HL-60/S4 treated with retinoic acid at 250 ng/mL for 4 days and 3 days (cell line): ENCODE results near the gene LBX2.
"Not testable (repeated sequence)": the region's sequence is repeated elsewhere in the genome, so short reads cannot be mapped to it uniquely, and the experiment has no call there.

Experiments used
- in situ Hi-C: fragments of 300-500 bp; cut with MboI; formaldehyde crosslinking; loops from 2 replicates; pipeline ENCODE4 v1.7.0; 2022; ENCODE audit warnings: low sequenced_read_pairs

Gene LBX2

DNA sequence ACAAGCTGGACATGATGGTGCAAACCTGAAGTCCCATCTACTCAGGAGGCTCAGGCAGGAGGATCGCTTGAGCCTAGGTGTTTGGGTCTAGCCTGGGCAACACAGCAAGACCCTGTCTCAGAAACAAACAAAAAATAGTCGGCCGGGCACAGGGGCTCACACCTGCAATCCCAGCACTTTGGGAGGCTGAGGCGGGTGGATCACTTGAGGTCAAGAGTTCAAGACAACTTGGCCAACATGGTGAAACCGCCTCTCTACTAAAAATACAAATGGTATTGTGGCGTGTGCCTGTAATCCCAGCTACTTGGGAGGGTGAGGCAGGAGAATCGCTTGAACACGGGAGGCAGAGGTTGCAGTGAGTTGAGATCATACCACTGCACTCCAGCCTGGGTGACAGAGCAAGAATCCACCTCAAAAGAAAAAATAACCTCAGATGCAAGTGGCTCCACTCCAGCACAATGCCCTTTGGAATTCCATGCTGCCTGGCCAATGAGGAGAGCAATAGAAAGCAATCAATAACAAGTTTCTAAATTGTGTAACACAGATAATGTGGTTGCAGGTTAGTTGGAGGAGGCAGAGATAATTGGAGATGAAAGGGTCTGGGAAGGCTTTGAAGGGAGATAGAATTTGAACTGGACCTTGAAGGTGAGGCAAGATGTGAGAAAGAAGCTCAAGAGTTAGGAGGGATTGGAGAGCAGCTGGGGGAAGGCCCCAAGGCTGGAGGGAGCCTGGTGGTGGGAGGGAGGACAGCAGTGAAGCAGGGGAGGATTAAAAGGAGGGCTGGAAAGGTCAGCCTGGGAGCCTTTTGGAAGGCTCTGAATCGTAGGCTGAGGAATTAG, 10.5 kb downstream of the LBX2 start:
- in situ Hi-C loops: loop anchor here (10.0 kb wide), 1 partner anchor 96 kb away; no protein-coding TSS in a partner anchor

DNA sequence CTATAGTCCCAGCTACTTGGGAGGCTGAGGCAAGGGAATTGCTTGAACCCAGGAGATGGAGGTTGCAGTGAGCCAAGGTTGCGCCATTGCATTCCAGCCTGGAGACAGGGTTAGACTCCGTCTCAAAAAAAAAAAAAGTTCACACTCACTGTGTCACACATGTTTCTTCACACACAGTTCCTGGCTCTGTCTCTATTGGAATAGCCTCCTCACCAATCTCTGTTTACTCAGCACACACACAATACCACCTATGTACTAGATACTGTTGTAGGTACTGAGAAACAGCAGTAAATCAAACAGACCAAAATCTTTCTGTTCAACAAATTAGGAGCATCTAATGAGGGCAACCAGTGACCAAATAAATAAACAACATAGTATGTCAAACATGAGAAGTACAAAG, 13.3 kb downstream of the LBX2 start:
- in situ Hi-C loops: loop anchor here (10.0 kb wide), 1 partner anchor 99 kb away; no protein-coding TSS in a partner anchor

GRCh38 chr2:74483675-74484164, 15.7 kb downstream of the LBX2 start:
- in situ Hi-C loops: loop anchor here (10.0 kb wide), 1 partner anchor 101 kb away; no protein-coding TSS in a partner anchor

DNA sequence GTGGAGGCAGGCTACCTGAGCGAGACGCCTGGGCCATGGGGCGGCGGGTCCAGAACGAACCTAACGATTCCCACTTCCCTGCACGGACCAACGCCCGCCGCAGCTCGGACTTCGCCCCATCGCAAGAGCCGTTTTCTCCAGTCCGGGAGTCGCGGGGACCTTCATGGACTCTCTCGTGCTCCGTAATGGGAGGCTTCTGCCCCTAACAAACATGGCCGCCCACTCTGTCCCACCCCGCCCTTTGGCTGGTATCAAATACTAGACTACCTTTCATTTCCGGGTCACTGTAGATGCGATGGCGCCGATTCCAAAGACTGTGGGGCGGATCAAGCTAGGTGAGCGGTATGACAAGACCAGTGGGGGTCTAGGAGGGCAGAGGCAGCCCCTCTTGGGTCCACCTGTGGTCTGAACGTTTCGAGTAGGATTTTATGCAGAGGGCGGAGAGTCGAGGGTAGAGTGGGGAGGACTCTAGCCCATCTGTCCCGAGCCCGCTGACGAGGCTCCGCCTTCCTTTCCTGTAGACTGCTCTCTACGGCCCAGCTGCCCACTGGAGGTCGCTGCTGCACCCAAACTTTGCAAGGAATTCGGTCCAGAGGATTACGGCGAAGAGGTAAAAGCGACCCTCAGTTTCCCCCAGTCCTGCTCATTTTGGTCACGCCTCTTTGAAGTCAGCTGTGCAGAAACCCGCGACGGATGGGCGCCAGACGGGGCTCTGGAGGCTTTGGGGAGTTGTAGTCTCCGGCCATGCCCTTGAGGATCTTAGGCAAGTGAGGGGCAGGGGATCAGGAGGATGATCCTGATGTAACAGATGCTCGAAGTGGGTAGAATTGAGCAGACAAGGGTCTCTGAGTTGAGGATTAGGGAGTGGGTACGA, 16.4 kb downstream of the LBX2 start, which contains the start of the genes CCDC142 and TTC31:
TSS of gene CCDC142 (minus strand) at position 198 of the 874 bp plus-strand sequence. CDS start at position 37, 161 bp downstream.
TSS of gene TTC31 (plus strand) at position 281 of the 874 bp plus-strand sequence. CDS start at position 296, 15 bp downstream.
- in situ Hi-C loops: loop anchor here (10.0 kb wide), 1 partner anchor 102 kb away; no protein-coding TSS in a partner anchor

DNA sequence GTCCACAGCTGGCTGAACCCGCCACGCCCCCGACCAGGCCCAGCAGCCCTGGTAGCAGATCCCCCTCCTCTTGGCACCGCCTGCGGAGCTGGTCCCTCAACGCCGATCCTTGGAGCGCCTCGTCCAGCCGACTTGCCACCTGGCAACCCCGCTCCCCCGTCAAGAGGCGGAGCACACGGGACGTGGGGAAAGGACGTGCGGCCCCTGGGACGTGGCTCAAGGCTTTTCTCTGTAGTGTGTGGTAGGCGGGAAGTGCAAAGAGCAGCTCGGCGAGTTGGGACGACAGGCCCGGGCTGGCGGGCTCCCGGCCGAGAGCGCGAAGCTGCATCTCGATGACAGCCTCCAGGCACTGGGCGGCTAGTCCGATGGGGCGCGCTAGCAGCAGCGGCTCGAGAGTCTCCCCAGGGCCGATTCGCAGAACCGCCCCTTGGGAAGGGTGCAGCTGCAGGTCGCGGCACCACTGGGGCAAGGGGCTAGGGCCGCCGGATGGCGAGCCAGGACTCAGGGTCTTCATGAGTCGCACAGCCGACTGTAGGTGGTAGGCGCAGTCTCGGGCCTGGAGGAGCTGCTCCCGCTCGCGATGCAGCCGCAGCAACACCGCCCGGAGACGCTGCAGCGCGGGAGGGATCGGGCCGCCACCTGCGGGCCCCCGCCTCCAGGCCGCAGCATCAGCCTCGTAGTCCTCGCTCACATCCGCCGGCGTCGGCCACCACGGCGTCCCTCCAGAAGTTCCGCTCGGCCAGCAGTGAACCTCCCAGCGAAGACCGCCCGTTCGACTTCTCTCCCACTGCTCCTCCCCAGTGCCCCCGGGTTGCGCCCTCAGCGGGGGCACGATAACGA, 17.2 kb downstream of the LBX2 start:
- in situ Hi-C loops: loop anchor here (10.0 kb wide), 1 partner anchor 103 kb away; no protein-coding TSS in a partner anchor

DNA sequence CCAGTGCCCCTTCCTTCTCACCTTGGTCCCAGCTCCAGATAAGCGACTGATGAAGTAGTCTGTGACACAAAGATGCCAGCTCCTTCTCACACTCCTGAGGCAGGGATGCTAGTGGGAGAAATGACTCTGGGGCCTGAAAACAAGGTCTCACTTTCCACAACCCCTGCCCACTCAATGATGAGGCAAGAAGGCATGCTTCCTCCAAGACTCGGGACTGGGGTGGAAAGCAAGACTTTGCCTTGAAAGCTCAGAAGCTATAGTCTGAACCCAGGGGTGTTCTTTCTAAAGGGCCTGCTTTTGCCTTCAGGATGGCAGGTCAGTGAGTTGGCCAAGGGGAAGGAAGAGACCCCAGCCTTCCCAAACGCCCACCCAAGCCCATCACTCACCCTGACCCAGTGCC, 18.0 kb downstream of the LBX2 start:
- in situ Hi-C loops: loop anchor here (10.0 kb wide), 1 partner anchor 103 kb away; no protein-coding TSS in a partner anchor

- in situ Hi-C loops: no loop called here
Measured at GRCh38 chr2:74474899-74475298, 24.5 kb downstream of the LBX2 start.

DNA sequence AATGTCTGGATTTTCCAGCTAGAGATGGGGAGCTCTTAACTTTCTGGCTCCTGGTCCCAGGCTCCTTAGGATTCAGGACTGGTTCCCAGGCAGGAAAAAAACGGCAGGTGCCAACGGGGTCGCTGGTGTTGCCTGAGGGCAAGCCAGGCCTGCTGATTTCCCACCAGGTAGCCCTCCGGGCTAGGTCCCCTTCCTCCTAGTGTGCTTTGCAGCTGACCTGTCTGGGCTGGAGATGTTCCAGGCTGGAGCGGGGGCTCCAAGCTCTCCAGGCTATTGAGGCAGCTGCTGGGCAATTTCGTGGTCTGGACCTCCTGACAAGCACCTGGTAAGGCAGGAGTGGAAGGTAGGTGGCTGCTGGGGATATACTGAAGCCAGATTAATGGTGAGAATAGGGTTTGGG, 24.9 kb downstream of the LBX2 start:
- in situ Hi-C loops: no loop called here

GRCh38 chr2:74472945-74473258, 26.5 kb downstream of the LBX2 start:
- in situ Hi-C loops: no loop called here

- in situ Hi-C loops: no loop called here
Measured at GRCh38 chr2:74472086-74472944, 27.1 kb downstream of the LBX2 start, which contains the start of gene MRPL53. Gene MRPL53 (minus strand): TSS chr2:74472680. CDS start chr2:74472660, 20 bp downstream.

DNA sequence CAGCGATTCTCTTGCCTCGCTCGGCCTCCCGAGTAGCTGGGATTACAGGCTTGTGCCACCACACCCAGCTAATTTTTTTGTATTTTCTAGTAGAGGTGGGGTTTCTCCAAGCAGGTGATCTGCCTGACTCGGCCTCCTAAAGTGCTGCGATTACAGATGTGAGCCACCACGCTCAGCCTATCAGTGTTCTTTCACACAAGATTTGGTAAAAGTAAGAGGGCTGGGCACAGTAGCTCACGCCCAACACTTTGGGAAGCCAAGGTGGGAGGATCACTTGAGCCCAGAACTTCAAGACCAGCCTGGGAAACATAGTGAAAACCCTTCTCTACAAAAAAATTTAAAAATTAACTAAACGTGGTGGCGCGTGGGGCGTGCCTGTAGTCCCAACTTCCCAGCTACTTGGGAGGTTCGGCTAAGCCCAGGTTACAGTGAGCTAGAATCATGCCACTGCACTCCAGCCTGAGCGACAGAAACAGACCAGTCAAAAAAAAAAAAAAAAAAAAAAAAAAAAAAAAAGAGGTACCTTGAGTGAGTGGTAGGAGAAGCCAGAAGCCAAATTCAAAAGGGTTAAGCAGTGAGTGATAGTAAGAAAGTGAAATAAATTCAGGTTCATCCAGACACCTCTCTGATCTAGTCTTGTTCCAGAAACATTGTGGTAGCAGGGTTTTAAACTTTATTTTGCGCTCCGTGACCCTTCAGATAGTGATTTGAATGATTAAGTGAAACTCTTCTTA, 27.9 kb downstream of the LBX2 start:
- in situ Hi-C loops: no loop called here

DNA sequence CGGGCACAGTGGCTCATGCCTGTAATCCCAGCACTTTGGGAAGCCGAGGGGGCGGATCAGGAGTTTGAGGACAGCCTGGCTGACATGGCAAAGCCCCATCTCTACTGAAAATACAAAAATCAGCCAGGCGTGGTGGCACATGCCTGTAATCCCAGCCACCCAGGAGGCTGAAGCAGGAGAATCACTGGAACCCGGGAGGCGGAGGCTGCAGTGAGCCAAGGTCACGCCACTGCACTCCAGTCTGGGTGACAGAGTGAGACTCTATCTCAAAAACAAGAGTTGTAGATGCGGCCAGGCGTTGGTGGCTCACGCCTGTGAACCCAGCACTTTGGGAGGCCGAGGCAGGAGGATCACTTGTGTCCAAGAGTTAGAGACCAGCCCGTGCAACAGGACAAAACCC, 28.7 kb downstream of the LBX2 start:
- in situ Hi-C loops: not testable (repeated sequence)

DNA sequence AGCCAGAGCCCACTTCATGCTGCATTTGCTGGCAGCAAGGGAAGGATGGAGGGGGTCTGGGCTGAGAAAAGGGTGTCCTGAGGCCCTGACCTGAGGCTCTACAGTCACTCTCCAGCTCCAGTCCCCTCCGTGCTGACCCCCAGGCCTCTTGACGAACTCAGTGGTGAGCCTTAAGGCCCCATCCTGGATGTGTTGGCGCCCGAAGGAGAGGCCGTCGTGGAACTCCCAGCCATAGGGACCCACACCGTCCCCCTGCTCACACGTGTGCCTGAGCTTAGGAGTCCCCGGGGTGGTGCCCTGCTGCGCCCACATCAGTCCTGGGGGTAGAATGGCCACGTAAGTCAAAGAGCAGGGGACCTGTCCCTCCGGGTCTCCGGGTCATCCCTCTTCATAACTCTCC, 35.0 kb downstream of the LBX2 start:
- in situ Hi-C loops: no loop called here

DNA sequence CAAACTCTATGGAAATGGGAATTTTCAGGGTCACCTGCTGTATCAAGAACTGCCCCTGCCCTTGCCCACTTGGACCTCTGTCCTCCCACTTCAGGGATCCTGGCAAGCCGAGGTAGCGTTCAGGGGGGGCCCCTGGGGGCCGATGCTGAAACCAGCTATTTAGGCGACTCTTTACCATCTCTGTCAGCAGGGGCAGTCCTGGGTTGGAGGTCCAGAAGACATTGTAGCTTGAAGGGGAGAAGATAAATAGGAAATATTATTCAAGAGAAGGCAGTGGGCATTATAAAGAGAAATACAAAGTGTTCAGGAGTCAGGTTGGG, 36.7 kb downstream of the LBX2 start:
- in situ Hi-C loops: no loop called here

GRCh38 chr2:74462054-74462785, 37.2 kb downstream of the LBX2 start:
- in situ Hi-C loops: no loop called here

DNA sequence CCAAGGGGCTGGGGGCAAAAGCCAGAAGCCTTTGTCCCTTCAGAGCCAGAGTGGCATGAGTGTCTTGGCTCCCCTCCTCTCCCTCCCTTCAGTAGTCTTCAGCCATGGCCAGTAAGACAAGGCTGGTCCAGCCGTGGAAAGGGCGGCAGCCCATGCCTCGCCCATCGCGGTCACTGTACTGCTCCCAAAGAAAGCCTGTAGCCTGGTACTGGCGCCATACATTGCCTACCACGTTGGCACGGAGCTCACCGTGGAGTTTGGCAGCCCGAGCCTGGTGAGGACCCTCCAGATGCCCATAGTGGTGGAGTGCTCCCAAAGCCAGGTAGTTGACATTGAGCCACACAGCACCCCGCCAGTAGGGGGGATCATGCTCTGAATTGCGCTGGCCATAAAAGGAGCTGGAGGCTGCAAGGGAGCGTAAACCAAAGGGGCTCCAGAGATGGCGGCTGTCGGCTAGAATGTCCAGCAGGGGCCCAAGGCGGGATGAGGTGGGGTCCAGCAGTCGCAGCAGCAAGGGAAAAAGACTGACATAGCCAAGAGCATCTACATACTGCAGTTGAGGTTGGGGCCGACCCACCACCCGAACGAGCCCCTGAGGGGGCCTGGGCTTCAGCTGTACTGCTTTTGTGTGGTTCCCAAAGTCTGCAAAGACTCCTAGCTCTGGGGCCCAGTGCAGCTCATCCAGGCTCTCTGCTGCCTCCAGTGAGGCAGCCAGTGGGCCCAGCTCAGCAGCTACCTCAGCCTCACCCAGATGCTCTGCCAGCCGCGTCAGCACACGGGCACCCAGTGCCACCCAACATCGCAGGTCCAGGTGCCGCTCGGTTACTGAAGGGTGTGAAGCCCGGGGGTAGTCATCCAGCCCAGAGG, 38.0 kb downstream of the LBX2 start:
- in situ Hi-C loops: no loop called here

- in situ Hi-C loops: not testable (repeated sequence)
Measured at GRCh38 chr2:74460187-74460586, 39.2 kb downstream of the LBX2 start.
